ENCODE results near the gene GPS2. TPM values are rescaled to one million over a fixed set of nuclear protein-coding genes. Genes with fewer than 3 reads are reported as not detected.
A peak's percentile ranks its signal among the peaks of the same experiment; 100 is the strongest.

Gene GPS2
- total and polyA plus RNA-seq, 7 donors = 71.8 to 197 (median 101) TPM

- Histone ChIP-seq H3K9me3 (no peaks in the 10 kb centered on the region), H3K4me3 (no peak overlapping the region), H3K36me3 (ENCODE audit: insufficient read depth in 1 of 2, low read depth in 1 of 2) (peaks cover 18 to 87% of the 10 kb centered on the region in 2 donors), H3K27ac (no peak overlapping the region), H3K27me3 (ENCODE audit: insufficient read depth in 3 of 3, low read length in 2 of 3) (no peaks in the 10 kb centered on the region), H3K4me1 (peaks cover 30% of the 10 kb centered on the region)
- TF ChIP-seq CTCF (IDR thresholded peaks at IDR 0.05) = no peak
- WGBS, 3 donors = 79 to 83% (median 79%) methylated on average over 15 to 16 of the region's 16 CpGs
- ATAC-seq (no peak), DNase-seq (no peak)
- intact Hi-C loops (cut with DNase I) = no loop called here
Observed at GRCh38 chr17:7317161-7317803, 2.1 kb upstream of the GPS2 start.

GRCh38 chr17:7315570-7316235, 543 bp upstream of the GPS2 start:
- no peak for DNase-seq
- H3K27me3 ChIP-seq (ENCODE audit: insufficient read depth in 3 of 3, low read length in 2 of 3) = no peaks in the 10 kb centered on the region
- intact Hi-C loops (cut with DNase I) = no loop called here
- no peak for TF ChIP-seq CTCF (IDR thresholded peaks at IDR 0.05)
- peak overlapping the region; percentile 92 for H3K27ac ChIP-seq
- H3K36me3 ChIP-seq (ENCODE audit: insufficient read depth in 1 of 2, low read depth in 1 of 2) = peaks cover 18 to 87% of the 10 kb centered on the region in 2 donors
- H3K9me3 ChIP-seq = no peaks in the 10 kb centered on the region
- peak overlapping the region; percentile 98 for H3K4me3 ChIP-seq
- ATAC-seq = peak in 3 of 4 donors; percentile 8 to 27 (median 10)
- WGBS, 3 donors = 30 to 35% (median 31%) methylated on average over 24 to 30 of the region's 30 CpGs
- H3K4me1 ChIP-seq = peaks cover 43% of the 10 kb centered on the region

- Histone ChIP-seq H3K36me3 (ENCODE audit: insufficient read depth in 1 of 2, low read depth in 1 of 2) (peaks cover 14 to 85% of the 10 kb centered on the region in 2 donors), H3K4me3 (peak overlapping the region; percentile 98), H3K4me1 (peaks cover 59% of the 10 kb centered on the region), H3K27ac (peak overlapping the region; percentile 92), H3K9me3 (no peaks in the 10 kb centered on the region), H3K27me3 (ENCODE audit: insufficient read depth in 3 of 3, low read length in 2 of 3) (no peaks in the 10 kb centered on the region)
- intact Hi-C loops (cut with DNase I) = no loop called here
- 41 to 49% (median 44%) methylated on average over 9 of the region's 9 CpGs for WGBS, 3 donors
- no peak for ATAC-seq
- no peak for TF ChIP-seq CTCF (IDR thresholded peaks at IDR 0.05)
- DNase-seq = no peak
Observed at GRCh38 chr17:7313890-7314718, 1.1 kb downstream of the GPS2 start.

GRCh38 chr17:7313088-7313889, 1.9 kb downstream of the GPS2 start:
- Histone ChIP-seq H3K9me3 (no peaks in the 10 kb centered on the region), H3K4me3 (peak overlapping the region; percentile 98), H3K27ac (peak overlapping the region; percentile 92), H3K4me1 (peaks cover 60% of the 10 kb centered on the region), H3K36me3 (ENCODE audit: insufficient read depth in 1 of 2, low read depth in 1 of 2) (peaks cover 8 to 77% of the 10 kb centered on the region in 2 donors), H3K27me3 (ENCODE audit: insufficient read depth in 3 of 3, low read length in 2 of 3) (no peaks in the 10 kb centered on the region)
- intact Hi-C loops (cut with DNase I) = no loop called here
- TF ChIP-seq CTCF (IDR thresholded peaks at IDR 0.05) = no peak
- 80 to 85% (median 84%) methylated on average over 7 of the region's 7 CpGs for WGBS, 3 donors
- ATAC-seq (no peak), DNase-seq (no peak)

Measured in psoas muscle (tissue), 8 donors.